ENCODE data around the gene HCRTR1.
A peak's percentile ranks its signal among the peaks of the same experiment; 100 is the strongest.
"Not testable (repeated sequence)": the region's sequence is repeated elsewhere in the genome, so short reads cannot be mapped to it uniquely, and the experiment has no call there.

Gene HCRTR1

GRCh38 chr1:31581821-31582810 is 35.4 kb upstream of the HCRTR1 start:
- no peak for DNase-seq (ENCODE audit: low read depth)

GRCh38 chr1:31583082-31583994 is 34.2 kb upstream of the HCRTR1 start:
- DNase-seq (ENCODE audit: low read depth) = peak; percentile 27

- peak; percentile 41 for DNase-seq (ENCODE audit: low read depth)
These were observed 33.3 kb upstream of the HCRTR1 start for GRCh38 chr1:31583995-31584868.

DNA sequence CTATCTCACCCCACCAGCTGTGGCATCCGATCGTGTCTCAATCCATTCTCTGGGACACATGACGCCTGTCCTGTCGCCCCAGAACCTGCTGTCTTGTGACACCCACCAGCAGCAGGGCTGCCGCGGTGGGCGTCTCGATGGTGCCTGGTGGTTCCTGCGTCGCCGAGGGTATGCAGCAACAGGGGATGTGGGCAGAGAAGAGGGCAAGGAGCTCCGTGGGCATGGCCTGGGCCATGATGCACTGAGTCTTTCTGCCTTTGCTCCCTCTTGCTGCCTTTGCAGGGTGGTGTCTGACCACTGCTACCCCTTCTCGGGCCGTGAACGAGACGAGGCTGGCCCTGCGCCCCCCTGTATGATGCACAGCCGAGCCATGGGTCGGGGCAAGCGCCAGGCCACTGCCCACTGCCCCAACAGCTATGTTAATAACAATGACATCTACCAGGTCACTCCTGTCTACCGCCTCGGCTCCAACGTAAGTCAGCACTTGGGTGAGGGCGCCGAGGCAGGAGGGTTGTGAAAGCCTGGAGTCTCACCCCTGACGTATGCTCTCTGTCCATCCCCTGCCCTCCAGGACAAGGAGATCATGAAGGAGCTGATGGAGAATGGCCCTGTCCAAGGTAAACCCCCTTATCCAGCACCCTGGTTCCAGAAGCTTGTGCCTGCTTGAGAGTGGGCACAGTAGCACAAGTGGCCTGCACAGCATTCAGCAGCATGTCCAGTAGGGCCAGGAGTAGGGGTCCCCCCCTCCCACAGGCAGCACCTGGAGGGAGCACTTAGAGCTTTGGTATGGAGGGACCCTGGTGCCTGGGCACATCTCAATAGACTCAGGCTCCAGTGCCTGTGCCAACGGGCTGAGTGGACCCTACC is 32.4 kb upstream of the HCRTR1 start:
- no peak for DNase-seq (ENCODE audit: low read depth)

DNA sequence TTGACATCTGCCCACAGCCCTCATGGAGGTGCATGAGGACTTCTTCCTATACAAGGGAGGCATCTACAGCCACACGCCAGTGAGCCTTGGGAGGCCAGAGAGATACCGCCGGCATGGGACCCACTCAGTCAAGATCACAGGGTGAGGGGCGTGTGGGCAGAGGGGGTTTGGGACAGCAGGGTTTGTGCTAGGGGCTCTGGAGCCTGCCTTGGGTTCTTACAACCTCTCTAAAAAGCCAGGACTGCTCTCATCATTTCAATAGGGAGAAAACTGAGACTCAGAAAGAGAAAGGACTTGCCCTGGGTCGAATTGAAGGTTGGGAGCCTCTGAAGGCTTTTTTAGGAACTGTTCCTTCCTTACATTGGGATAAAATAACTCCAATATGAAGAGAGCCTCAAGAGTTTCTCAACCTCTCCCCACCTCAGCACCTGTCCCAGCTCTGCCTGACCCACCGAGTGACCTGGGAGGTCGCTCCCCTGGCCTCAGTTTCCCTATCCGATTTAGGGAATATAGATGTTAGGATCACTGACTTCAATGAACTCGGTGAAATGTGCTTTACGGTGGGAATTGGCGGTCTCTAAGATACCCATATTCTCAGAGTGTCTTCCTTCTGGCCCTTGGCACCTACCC is 31.6 kb upstream of the HCRTR1 start:
- no peak for DNase-seq (ENCODE audit: low read depth)

- no peak for DNase-seq (ENCODE audit: low read depth)
These were observed 30.8 kb upstream of the HCRTR1 start for GRCh38 chr1:31586376-31587327.

- DNase-seq (ENCODE audit: low read depth) = not testable (repeated sequence)
These were observed 30.2 kb upstream of the HCRTR1 start for GRCh38 chr1:31587328-31587699.

DNA sequence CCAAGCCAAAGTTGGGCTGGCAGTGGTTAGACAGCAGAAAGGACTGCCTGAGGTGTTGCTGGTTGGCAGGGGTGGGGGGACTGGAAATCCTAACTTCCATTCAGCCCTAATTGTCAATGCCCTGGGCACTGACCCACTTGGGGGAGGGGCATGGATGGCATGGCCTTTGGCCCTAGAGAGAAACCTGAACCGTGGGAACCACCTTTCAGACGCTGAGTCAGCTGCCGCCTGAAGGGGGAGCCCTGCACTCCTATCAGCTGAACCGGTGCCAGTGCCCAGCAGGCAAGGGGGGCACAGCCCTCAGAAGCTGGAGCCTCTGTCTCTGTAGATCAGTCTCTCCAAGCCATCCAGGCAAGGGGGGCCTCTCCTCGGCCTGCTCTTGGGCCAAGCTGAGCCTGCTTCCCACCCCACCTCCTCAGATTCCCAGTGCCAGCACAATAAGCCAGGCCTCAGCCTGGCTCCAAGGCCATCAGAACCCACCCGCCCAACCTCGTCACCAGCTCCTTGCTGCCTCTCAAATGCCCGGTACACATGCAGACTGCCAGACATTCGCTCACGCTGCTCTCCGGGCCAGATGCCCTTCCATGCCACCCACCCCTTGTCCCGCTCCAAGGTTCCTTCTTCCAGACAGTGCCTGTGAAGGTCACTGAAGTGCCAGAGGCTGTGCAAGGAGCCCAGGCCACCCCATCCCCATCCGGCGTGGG is 29.6 kb upstream of the HCRTR1 start:
- no peak for DNase-seq (ENCODE audit: low read depth)

- no peak for DNase-seq (ENCODE audit: low read depth)
These were observed 28.6 kb upstream of the HCRTR1 start for GRCh38 chr1:31588751-31589515.

GRCh38 chr1:31591425-31592093 is 25.9 kb upstream of the HCRTR1 start:
- DNase-seq (ENCODE audit: low read depth) = peak; percentile 24

- no peak for DNase-seq (ENCODE audit: low read depth)
These were observed 25.4 kb upstream of the HCRTR1 start for GRCh38 chr1:31592132-31592531.

DNA sequence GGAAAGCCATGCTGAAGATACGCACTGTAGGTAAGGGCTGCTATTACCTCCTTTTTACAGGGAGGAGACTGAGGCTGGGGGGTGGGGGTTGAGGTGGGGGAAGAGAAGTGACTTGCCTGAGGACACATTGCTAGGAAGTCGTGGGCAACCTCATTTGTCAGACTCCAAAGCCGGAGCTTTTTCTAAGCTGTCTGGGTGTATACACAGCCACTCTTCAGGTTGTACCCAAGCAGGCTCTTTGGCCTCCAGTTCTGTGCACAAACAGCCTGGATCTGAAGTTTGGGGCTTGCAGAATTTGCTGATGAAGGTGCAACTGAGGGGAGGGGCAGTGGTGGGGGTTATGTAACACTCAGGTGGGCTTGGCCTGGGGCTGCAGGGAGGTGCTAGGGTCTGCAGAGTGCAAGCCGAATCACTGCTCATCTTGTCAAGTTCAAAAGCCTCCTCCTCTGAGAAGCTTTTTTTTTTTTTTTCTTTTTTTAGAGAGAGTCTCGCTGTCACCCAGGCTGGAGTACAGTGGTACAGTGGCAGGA is 24.3 kb upstream of the HCRTR1 start:
- no peak for DNase-seq (ENCODE audit: low read depth)

- peak; percentile 47 for DNase-seq (ENCODE audit: low read depth)
These were observed 23.5 kb upstream of the HCRTR1 start for GRCh38 chr1:31593770-31594632.

GRCh38 chr1:31595836-31596736 is 21.4 kb upstream of the HCRTR1 start:
- no peak for DNase-seq (ENCODE audit: low read depth)

DNA sequence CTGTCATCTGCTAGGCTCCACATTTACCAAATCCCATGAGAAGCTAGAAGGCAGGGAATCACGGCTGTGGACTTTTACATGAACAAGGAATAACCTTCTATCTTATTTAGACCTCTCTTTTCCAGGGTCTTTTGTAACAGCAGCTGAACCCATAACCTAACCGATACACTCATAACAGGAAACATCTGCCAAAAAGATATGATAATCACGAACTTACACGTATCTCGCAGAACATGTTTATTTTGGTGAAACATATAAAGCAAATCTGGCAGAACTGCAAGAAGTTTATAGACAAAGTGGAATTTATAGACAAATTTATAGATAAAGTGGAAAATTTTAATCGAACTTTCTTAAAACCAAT is 20.8 kb upstream of the HCRTR1 start:
- DNase-seq (ENCODE audit: low read depth) = no peak

All from fibroblast of gingiva (primary cell).